Measurements from ENCODE around the gene NRG3.

The NRG3 gene

DNA sequence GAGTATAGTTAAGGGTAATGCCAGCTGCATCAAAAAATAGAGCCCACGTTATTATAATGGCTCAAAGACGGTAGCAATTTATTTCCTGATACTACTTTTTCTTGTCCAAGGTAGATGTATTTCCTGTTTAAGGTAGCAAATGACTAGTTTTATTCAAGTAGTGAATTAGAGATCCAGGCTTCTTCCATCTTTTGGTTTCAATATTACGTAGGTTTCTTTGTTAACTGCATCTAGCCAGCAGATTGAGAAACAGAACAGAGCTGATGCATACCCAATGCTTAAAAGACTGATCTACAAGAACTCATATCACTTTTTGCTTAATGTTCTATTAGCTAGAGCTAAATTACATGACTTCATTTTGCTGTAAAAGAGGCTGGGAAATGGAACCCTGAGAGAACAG is 992.1 kb downstream of the NRG3 start:
- H3K9me2 ChIP-seq (ENCODE audit: low read depth, low read length) = no peaks in the 10 kb centered on the region
- H3K4me2 ChIP-seq (ENCODE audit: low read length) = no peak overlapping the region
- no peaks in the 10 kb centered on the region for H3K27me3 ChIP-seq (ENCODE audit: insufficient read depth, low read length)
- H3F3A ChIP-seq (ENCODE audit: insufficient read depth, low read length) = no peaks in the 10 kb centered on the region
- H3K4me1 ChIP-seq (ENCODE audit: insufficient read depth, low read length, severe bottlenecking) = peaks cover 19% of the 10 kb centered on the region
- H3K79me2 ChIP-seq (ENCODE audit: insufficient read depth, low read length) = no peaks in the 10 kb centered on the region
- H4K20me1 ChIP-seq (ENCODE audit: insufficient read depth, low read length) = no peaks in the 10 kb centered on the region
- H3K9me3 ChIP-seq (ENCODE audit: low read length) = no peaks in the 10 kb centered on the region
- H3K36me3 ChIP-seq (ENCODE audit: insufficient read depth, low read length) = peaks cover 24% of the 10 kb centered on the region
- H2AFZ ChIP-seq (ENCODE audit: low read length) = no peak overlapping the region
- TF ChIP-seq EZH2 (IDR thresholded peaks at IDR 0.05; ENCODE audit: borderline replicate concordance, low read length) = no peak
- TF ChIP-seq, protein P1, sequence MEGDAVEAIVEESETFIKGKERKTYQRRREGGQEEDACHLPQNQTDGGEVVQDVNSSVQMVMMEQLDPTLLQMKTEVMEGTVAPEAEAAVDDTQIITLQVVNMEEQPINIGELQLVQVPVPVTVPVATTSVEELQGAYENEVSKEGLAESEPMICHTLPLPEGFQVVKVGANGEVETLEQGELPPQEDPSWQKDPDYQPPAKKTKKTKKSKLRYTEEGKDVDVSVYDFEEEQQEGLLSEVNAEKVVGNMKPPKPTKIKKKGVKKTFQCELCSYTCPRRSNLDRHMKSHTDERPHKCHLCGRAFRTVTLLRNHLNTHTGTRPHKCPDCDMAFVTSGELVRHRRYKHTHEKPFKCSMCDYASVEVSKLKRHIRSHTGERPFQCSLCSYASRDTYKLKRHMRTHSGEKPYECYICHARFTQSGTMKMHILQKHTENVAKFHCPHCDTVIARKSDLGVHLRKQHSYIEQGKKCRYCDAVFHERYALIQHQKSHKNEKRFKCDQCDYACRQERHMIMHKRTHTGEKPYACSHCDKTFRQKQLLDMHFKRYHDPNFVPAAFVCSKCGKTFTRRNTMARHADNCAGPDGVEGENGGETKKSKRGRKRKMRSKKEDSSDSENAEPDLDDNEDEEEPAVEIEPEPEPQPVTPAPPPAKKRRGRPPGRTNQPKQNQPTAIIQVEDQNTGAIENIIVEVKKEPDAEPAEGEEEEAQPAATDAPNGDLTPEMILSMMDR (IDR thresholded peaks at IDR 0.05; ENCODE audit: low read length) = no peak
- H3K9ac ChIP-seq (ENCODE audit: low read length) = no peak overlapping the region
- H3K4me3 ChIP-seq (ENCODE audit: low read depth, low read length, poor library complexity, severe bottlenecking) = no peak overlapping the region
- no peak overlapping the region for H3K27ac ChIP-seq (ENCODE audit: low read depth, low read length, poor library complexity, severe bottlenecking)

DNA sequence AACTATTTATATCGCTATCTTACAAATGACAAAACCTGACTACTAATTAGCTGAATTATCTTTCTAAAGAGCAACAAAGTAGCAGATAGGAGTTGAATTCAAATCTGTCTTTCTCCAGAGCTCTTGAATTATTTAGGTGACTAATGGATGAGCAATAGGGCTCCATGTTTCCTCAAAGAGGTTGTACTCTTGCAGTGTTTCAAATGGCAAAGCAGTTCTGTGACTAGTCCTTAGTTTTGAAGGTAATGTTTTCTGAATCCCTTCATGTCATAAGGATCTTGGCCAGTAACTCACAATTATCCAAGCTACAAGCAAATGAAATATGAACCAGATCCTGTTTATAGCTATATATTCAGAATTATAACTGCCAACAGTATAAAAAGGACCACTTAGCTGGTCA is 999.7 kb downstream of the NRG3 start:
- H3K9me2 ChIP-seq (ENCODE audit: low read depth, low read length) = no peaks in the 10 kb centered on the region
- no peak overlapping the region for H3K4me2 ChIP-seq (ENCODE audit: low read length)
- no peaks in the 10 kb centered on the region for H3K27me3 ChIP-seq (ENCODE audit: insufficient read depth, low read length)
- no peak overlapping the region for H3K27ac ChIP-seq (ENCODE audit: low read depth, low read length, poor library complexity, severe bottlenecking)
- H3F3A ChIP-seq (ENCODE audit: insufficient read depth, low read length) = no peaks in the 10 kb centered on the region
- H3K36me3 ChIP-seq (ENCODE audit: insufficient read depth, low read length) = peaks cover 15% of the 10 kb centered on the region; the same call in 1 of the 2 replicates
- TF ChIP-seq EZH2 (IDR thresholded peaks at IDR 0.05; ENCODE audit: borderline replicate concordance, low read length) = no peak
- TF ChIP-seq, protein P1 (IDR thresholded peaks at IDR 0.05; ENCODE audit: low read length) = no peak
- H3K4me1 ChIP-seq (ENCODE audit: insufficient read depth, low read length, severe bottlenecking) = no peaks in the 10 kb centered on the region
- H3K4me3 ChIP-seq (ENCODE audit: low read depth, low read length, poor library complexity, severe bottlenecking) = no peak overlapping the region
- H3K9me3 ChIP-seq (ENCODE audit: low read length) = no peaks in the 10 kb centered on the region
- H3K79me2 ChIP-seq (ENCODE audit: insufficient read depth, low read length) = no peaks in the 10 kb centered on the region
- H4K20me1 ChIP-seq (ENCODE audit: insufficient read depth, low read length) = no peaks in the 10 kb centered on the region
- no peak overlapping the region for H2AFZ ChIP-seq (ENCODE audit: low read length)
- H3K9ac ChIP-seq (ENCODE audit: low read length) = no peak overlapping the region

DNA sequence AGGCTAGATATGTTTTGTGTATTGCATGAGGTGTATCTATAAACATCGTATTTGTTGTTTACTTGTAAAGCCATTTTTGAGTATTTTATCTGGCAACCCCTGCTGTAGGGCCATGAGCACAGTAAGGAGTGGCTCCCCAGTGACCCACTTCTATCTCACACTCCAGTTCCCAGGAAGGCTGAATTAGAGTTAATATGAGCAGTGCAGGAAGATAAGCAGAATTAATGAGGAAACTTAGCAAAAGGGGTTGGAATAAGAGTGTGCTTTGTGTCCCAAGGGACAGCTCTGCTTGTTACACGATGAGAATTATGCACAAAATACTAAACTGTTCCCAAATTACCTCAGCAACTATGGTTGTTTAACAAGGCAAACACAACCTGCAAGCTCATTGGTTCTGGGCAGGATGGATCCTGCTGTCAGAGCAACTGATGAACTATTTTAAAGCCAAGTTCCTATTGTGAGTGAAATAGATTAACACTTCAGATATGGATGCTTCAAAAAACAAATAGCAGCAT is 1005.8 kb downstream of the NRG3 start:
- H3K4me3 ChIP-seq (ENCODE audit: low read depth, low read length, poor library complexity, severe bottlenecking) = no peak overlapping the region
- no peak for TF ChIP-seq EZH2 (IDR thresholded peaks at IDR 0.05; ENCODE audit: borderline replicate concordance, low read length)
- TF ChIP-seq, protein P1 (IDR thresholded peaks at IDR 0.05; ENCODE audit: low read length) = no peak
- no peaks in the 10 kb centered on the region for H4K20me1 ChIP-seq (ENCODE audit: insufficient read depth, low read length)
- no peaks in the 10 kb centered on the region for H3K9me3 ChIP-seq (ENCODE audit: low read length)
- no peaks in the 10 kb centered on the region for H3F3A ChIP-seq (ENCODE audit: insufficient read depth, low read length)
- H3K4me1 ChIP-seq (ENCODE audit: insufficient read depth, low read length, severe bottlenecking) = no peaks in the 10 kb centered on the region
- H3K27me3 ChIP-seq (ENCODE audit: insufficient read depth, low read length) = no peaks in the 10 kb centered on the region
- H3K4me2 ChIP-seq (ENCODE audit: low read length) = no peak overlapping the region
- H3K36me3 ChIP-seq (ENCODE audit: insufficient read depth, low read length) = peaks cover 9% of the 10 kb centered on the region; the same call in 1 of the 2 replicates
- no peaks in the 10 kb centered on the region for H3K79me2 ChIP-seq (ENCODE audit: insufficient read depth, low read length)
- no peaks in the 10 kb centered on the region for H3K9me2 ChIP-seq (ENCODE audit: low read depth, low read length)
- H3K27ac ChIP-seq (ENCODE audit: low read depth, low read length, poor library complexity, severe bottlenecking) = no peak overlapping the region
- no peak overlapping the region for H2AFZ ChIP-seq (ENCODE audit: low read length)
- H3K9ac ChIP-seq (ENCODE audit: low read length) = no peak overlapping the region
